Activated naive CD8-positive, alpha-beta T cell (primary cell): ENCODE data around the gene MRPL54.
A peak's percentile ranks its signal among the peaks of the same experiment; 100 is the strongest.
"Not testable (repeated sequence)": the region's sequence is repeated elsewhere in the genome, so short reads cannot be mapped to it uniquely, and the experiment has no call there.

Experiments
- H3K27ac Mint-ChIP-seq: one replicate; pipeline ENCODE4 v1.8.0; 2021; ENCODE audit warnings: mixed read lengths
- H3K27me3 Mint-ChIP-seq: one replicate; pipeline ENCODE4 v1.8.0; 2021; ENCODE audit warnings: mixed read lengths
- H3K36me3 Mint-ChIP-seq: one replicate; pipeline ENCODE4 v1.8.0; 2021; ENCODE audit warnings: mixed read lengths
- H3K4me1 Mint-ChIP-seq: one replicate; pipeline ENCODE4 v1.8.0; 2021; ENCODE audit warnings: low read depth, mixed read lengths
- H3K4me3 Mint-ChIP-seq: one replicate; pipeline ENCODE4 v1.8.0; 2021; ENCODE audit warnings: mild to moderate bottlenecking, mixed read lengths
- H3K9me3 Mint-ChIP-seq: one replicate; pipeline ENCODE4 v1.8.0; 2021; ENCODE audit warnings: low read depth, mixed read lengths

Gene MRPL54

GRCh38 chr19:3753631-3754410, 8.7 kb upstream of the MRPL54 start:
- peaks cover 18% of the 10 kb centered on the region for H3K4me1 Mint-ChIP-seq
- no peak overlapping the region for H3K27ac Mint-ChIP-seq
- no peaks in the 10 kb centered on the region for H3K27me3 Mint-ChIP-seq
- no peak overlapping the region for H3K4me3 Mint-ChIP-seq
- no peaks in the 10 kb centered on the region for H3K9me3 Mint-ChIP-seq
- peaks cover 7% of the 10 kb centered on the region for H3K36me3 Mint-ChIP-seq

GRCh38 chr19:3757705-3758104, 4.8 kb upstream of the MRPL54 start:
- H3K36me3 Mint-ChIP-seq, H3K27ac Mint-ChIP-seq, H3K27me3 Mint-ChIP-seq, H3K9me3 Mint-ChIP-seq, H3K4me3 Mint-ChIP-seq: not testable (repeated sequence)
- H3K4me1 Mint-ChIP-seq, result peaks cover 42% of the 10 kb centered on the region

- Mint-ChIP-seq H3K4me3 (peak overlapping the region; percentile 27), H3K4me1 (peaks cover 48% of the 10 kb centered on the region)
- not testable (repeated sequence) for H3K27ac Mint-ChIP-seq, H3K9me3 Mint-ChIP-seq, H3K27me3 Mint-ChIP-seq, H3K36me3 Mint-ChIP-seq
Measured at GRCh38 chr19:3758297-3758696, 4.2 kb upstream of the MRPL54 start.

GRCh38 chr19:3759482-3760254, 2.8 kb upstream of the MRPL54 start:
- H3K27me3 Mint-ChIP-seq, result no peaks in the 10 kb centered on the region
- H3K4me1 Mint-ChIP-seq, result peaks cover 48% of the 10 kb centered on the region
- H3K9me3 Mint-ChIP-seq, result no peaks in the 10 kb centered on the region
- peaks cover 3% of the 10 kb centered on the region for H3K36me3 Mint-ChIP-seq
- no peak overlapping the region for H3K27ac Mint-ChIP-seq
- peak overlapping the region; percentile 98 for H3K4me3 Mint-ChIP-seq

GRCh38 chr19:3760871-3761361, 1.6 kb upstream of the MRPL54 start:
- H3K36me3 Mint-ChIP-seq, result peaks cover 3% of the 10 kb centered on the region
- H3K27ac Mint-ChIP-seq, result peak overlapping the region; percentile 96
- H3K9me3 Mint-ChIP-seq, result no peaks in the 10 kb centered on the region
- H3K27me3 Mint-ChIP-seq, result no peaks in the 10 kb centered on the region
- H3K4me1 Mint-ChIP-seq, result peaks cover 39% of the 10 kb centered on the region
- H3K4me3 Mint-ChIP-seq, result peak overlapping the region; percentile 98

GRCh38 chr19:3761382-3762129, 926 bp upstream of the MRPL54 start, which contains the start of gene APBA3:
Gene APBA3 (minus strand): TSS chr19:3761692. CDS start chr19:3760264, 1,428 bp downstream.
- H3K9me3 Mint-ChIP-seq, result no peaks in the 10 kb centered on the region
- H3K36me3 Mint-ChIP-seq, result peaks cover 3% of the 10 kb centered on the region
- no peaks in the 10 kb centered on the region for H3K27me3 Mint-ChIP-seq
- H3K4me1 Mint-ChIP-seq, result peaks cover 40% of the 10 kb centered on the region
- peak within 1 kb of the TSS; percentile 99 for H3K27ac Mint-ChIP-seq
- H3K4me3 Mint-ChIP-seq, result peak within 1 kb of the TSS; percentile 98

- Mint-ChIP-seq H3K4me1 (peaks cover 38% of the 10 kb centered on the region), H3K4me3 (peak overlapping the region; percentile 98), H3K27me3 (no peaks in the 10 kb centered on the region), H3K27ac (peak overlapping the region; percentile 99), H3K9me3 (no peaks in the 10 kb centered on the region), H3K36me3 (peaks cover 3% of the 10 kb centered on the region)
Measured at GRCh38 chr19:3762130-3762473, 380 bp upstream of the MRPL54 start.

- Mint-ChIP-seq H3K27ac (no peak overlapping the region), H3K4me1 (peaks cover 27% of the 10 kb centered on the region), H3K9me3 (no peaks in the 10 kb centered on the region), H3K4me3 (no peak overlapping the region), H3K36me3 (peaks cover 3% of the 10 kb centered on the region), H3K27me3 (no peaks in the 10 kb centered on the region)
Measured at GRCh38 chr19:3765121-3765520, 2.6 kb downstream of the MRPL54 start.

GRCh38 chr19:3765757-3766156, 3.3 kb downstream of the MRPL54 start:
- H3K27ac Mint-ChIP-seq, H3K4me3 Mint-ChIP-seq, H3K9me3 Mint-ChIP-seq, H3K27me3 Mint-ChIP-seq, H3K36me3 Mint-ChIP-seq: not testable (repeated sequence)
- peaks cover 25% of the 10 kb centered on the region for H3K4me1 Mint-ChIP-seq

- Mint-ChIP-seq H3K27me3 (no peaks in the 10 kb centered on the region), H3K4me3 (peak overlapping the region; percentile 38), H3K36me3 (peaks cover 3% of the 10 kb centered on the region), H3K27ac (peak overlapping the region; percentile 58), H3K9me3 (no peaks in the 10 kb centered on the region), H3K4me1 (peaks cover 18% of the 10 kb centered on the region)
Measured at GRCh38 chr19:3766520-3766919, 4.0 kb downstream of the MRPL54 start.

GRCh38 chr19:3767050-3767449, 4.6 kb downstream of the MRPL54 start:
- H3K36me3 Mint-ChIP-seq, result peaks cover 3% of the 10 kb centered on the region
- H3K4me3 Mint-ChIP-seq, result no peak overlapping the region
- H3K4me1 Mint-ChIP-seq, result peaks cover 13% of the 10 kb centered on the region
- no peak overlapping the region for H3K27ac Mint-ChIP-seq
- H3K9me3 Mint-ChIP-seq, result no peaks in the 10 kb centered on the region
- no peaks in the 10 kb centered on the region for H3K27me3 Mint-ChIP-seq

GRCh38 chr19:3768015-3768747, 5.7 kb downstream of the MRPL54 start:
- Mint-ChIP-seq H3K27ac (no peak overlapping the region), H3K4me1 (peaks cover 8% of the 10 kb centered on the region), H3K9me3 (no peaks in the 10 kb centered on the region), H3K36me3 (no peaks in the 10 kb centered on the region), H3K4me3 (no peak overlapping the region), H3K27me3 (no peaks in the 10 kb centered on the region)

- H3K36me3 Mint-ChIP-seq, result no peaks in the 10 kb centered on the region
- no peaks in the 10 kb centered on the region for H3K9me3 Mint-ChIP-seq
- H3K4me3 Mint-ChIP-seq, result no peak overlapping the region
- no peaks in the 10 kb centered on the region for H3K27me3 Mint-ChIP-seq
- H3K27ac Mint-ChIP-seq, result no peak overlapping the region
- peaks cover 7% of the 10 kb centered on the region for H3K4me1 Mint-ChIP-seq
Measured at GRCh38 chr19:3768748-3769099, 6.2 kb downstream of the MRPL54 start.

GRCh38 chr19:3769494-3769893, 7.0 kb downstream of the MRPL54 start:
- H3K36me3 Mint-ChIP-seq, result no peaks in the 10 kb centered on the region
- H3K4me1 Mint-ChIP-seq, result peaks cover 7% of the 10 kb centered on the region
- no peak overlapping the region for H3K4me3 Mint-ChIP-seq

More at GRCh38 chr19:3769494-3769893, 7.0 kb downstream of the MRPL54 start:
- Mint-ChIP-seq H3K9me3 (no peaks in the 10 kb centered on the region), H3K27ac (no peak overlapping the region), H3K27me3 (no peaks in the 10 kb centered on the region)
